Lung (tissue), 12 donors: ENCODE measurements around the gene NUDT6. TPM values are rescaled to one million over a fixed set of nuclear protein-coding genes. Genes with fewer than 3 reads are reported as not detected.

Experiments used
- ATAC-seq: fragments of 200-7000 bp; cut with Tn5 transposase; one replicate; pipeline ENCODE4 v1.9.1; 2020; ENCODE audit warnings: moderate number of reproducible peaks; ENCODE audit not compliant: insufficient read depth, low FRiP score
- DNase-seq, 3 donors: peaks; one replicate each; pipeline ENCODE4 v3.0.0-alpha.2; 2013 to 2017
- H3K27ac ChIP-seq, 2 donors: one replicate each; pipeline ENCODE4 v1.5.1; 2013; ENCODE audit warnings: mild to moderate bottlenecking in 2 of 2, moderate library complexity in 2 of 2, control low read depth in 1 of 2, inconsistent platforms in 1 of 2, low read depth in 1 of 2, low read length in 1 of 2
- H3K27me3 ChIP-seq, 3 donors: one replicate each; pipeline ENCODE4 v1.5.1; 2013; ENCODE audit warnings: low read length in 2 of 3; ENCODE audit not compliant: control insufficient read depth in 3 of 3, insufficient read depth in 3 of 3
- H3K36me3 ChIP-seq, 4 donors: one replicate each; pipeline ENCODE4 v1.5.1; 2013; ENCODE audit warnings: low read length in 4 of 4, mild to moderate bottlenecking in 1 of 4, moderate library complexity in 1 of 4; ENCODE audit not compliant: control insufficient read depth in 4 of 4, insufficient read depth in 4 of 4
- H3K4me1 ChIP-seq, 5 donors: one replicate each; pipeline ENCODE4 v1.5.1; 2013; ENCODE audit warnings: low read length in 5 of 5, mild to moderate bottlenecking in 2 of 5, moderate library complexity in 1 of 5; ENCODE audit not compliant: control insufficient read depth in 5 of 5, insufficient read depth in 5 of 5
- H3K4me3 ChIP-seq: one replicate; pipeline ENCODE4 v1.5.1; 2013; ENCODE audit warnings: mild to moderate bottlenecking, control low read depth, moderate library complexity
- H3K9ac ChIP-seq, 2 donors: one replicate each; pipeline ENCODE4 v1.5.1; 2013; ENCODE audit warnings: low read length in 2 of 2, control low read depth in 1 of 2; ENCODE audit not compliant: insufficient read depth in 1 of 2
- H3K9me3 ChIP-seq, 4 donors: one replicate each; pipeline ENCODE4 v1.5.1; 2013; ENCODE audit warnings: low read length in 3 of 4, mild to moderate bottlenecking in 1 of 4, moderate library complexity in 1 of 4; ENCODE audit not compliant: control insufficient read depth in 4 of 4, insufficient read depth in 3 of 4
- CTCF ChIP-seq: IDR thresholded peaks from 2 replicates; pipeline ENCODE4 v1.5.1; 2012; ENCODE audit warnings: mild to moderate bottlenecking; ENCODE audit errors: control extremely low read depth, extremely low read depth
- WGBS, 2 donors: extraction: QIAGEN DNeasy Blood & Tissue Kit; methylation state at CpG; one replicate each; pipeline ENCODE4 v1.1.7; 2013; 5-methylcytosine and 5-hydroxymethylcytosine counted together
- polyA plus RNA-seq, 2 donors: library from polyadenylated mRNA; stranded (reverse); fragments of 200-250 nt; gene quantifications; one replicate each; pipeline ENCODE4 v1.2.1, GENCODE V29; 2013
- total RNA-seq, 2 donors: library from RNA; depleted of rRNA in 1 of 2; stranded (reverse); fragments of >200 nt in 1 of 2; gene quantifications; one replicate each; pipeline ENCODE4 v1.2.1, GENCODE V29; 2014 to 2021
- donor health status: control.
- donor health status: control.
- donor health status: Bipolar disorder and iron deficiency.
- donor health status: healthy.
- donor health status: DM: yes; HTN: yes; CAD: no.

NUDT6 gene
- total and polyA plus RNA-seq, 4 donors, result 3.8 to 9.2 (median 6.7) TPM

GRCh38 chr4:122909683-122910082, 12.7 kb downstream of the NUDT6 start:
- H3K27ac ChIP-seq, result no peak overlapping the region
- DNase-seq, result no peak
- no peak overlapping the region for H3K4me3 ChIP-seq
- H3K9ac ChIP-seq, result no peak overlapping the region
- H3K9me3 ChIP-seq, result no peaks in the 10 kb centered on the region
- no peaks in the 10 kb centered on the region for H3K4me1 ChIP-seq
- no peak for TF ChIP-seq CTCF
- H3K36me3 ChIP-seq, result peaks cover 0 to 6% (median 1%) of the 10 kb centered on the region in 4 donors
- H3K27me3 ChIP-seq, result no peaks in the 10 kb centered on the region
- WGBS, 2 donors, result 69 to 76% methylated on average over 2 of the region's 2 CpGs
- ATAC-seq, result no peak

GRCh38 chr4:122908223-122908622, 14.2 kb downstream of the NUDT6 start:
- no peaks in the 10 kb centered on the region for H3K4me1 ChIP-seq
- H3K27ac ChIP-seq, result no peak overlapping the region
- no peaks in the 10 kb centered on the region for H3K27me3 ChIP-seq
- H3K36me3 ChIP-seq, result peaks cover 0 to 6% (median 2%) of the 10 kb centered on the region in 4 donors
- no peak for DNase-seq
- H3K9me3 ChIP-seq, result no peaks in the 10 kb centered on the region
- WGBS, 2 donors, result 79 to 80% methylated on average over 1 of the region's 1 CpG
- H3K4me3 ChIP-seq, result no peak overlapping the region
- no peak for ATAC-seq
- TF ChIP-seq CTCF, result no peak
- no peak overlapping the region for H3K9ac ChIP-seq

- Histone ChIP-seq H3K9me3 (no peaks in the 10 kb centered on the region), H3K36me3 (peaks cover 0 to 3% (median under 1%) of the 10 kb centered on the region in 4 donors), H3K4me1 (no peaks in the 10 kb centered on the region), H3K27ac (no peak overlapping the region), H3K27me3 (no peaks in the 10 kb centered on the region), H3K4me3 (no peak overlapping the region), H3K9ac (no peak overlapping the region)
- WGBS, 2 donors, result 89 to 95% methylated on average over 7 of the region's 7 CpGs
- DNase-seq (no peak), ATAC-seq (no peak)
- TF ChIP-seq CTCF, result no peak
Measured at GRCh38 chr4:122906859-122907305, 15.5 kb downstream of the NUDT6 start.

GRCh38 chr4:122903766-122904288, 18.6 kb downstream of the NUDT6 start:
- peaks cover 0 to 3% (median under 1%) of the 10 kb centered on the region in 4 donors for H3K36me3 ChIP-seq
- no peaks in the 10 kb centered on the region for H3K9me3 ChIP-seq
- no peak overlapping the region for H3K9ac ChIP-seq
- no peak for ATAC-seq
- no peaks in the 10 kb centered on the region for H3K27me3 ChIP-seq
- no peak for TF ChIP-seq CTCF
- no peaks in the 10 kb centered on the region for H3K4me1 ChIP-seq
- H3K4me3 ChIP-seq, result no peak overlapping the region
- no peak overlapping the region for H3K27ac ChIP-seq
- DNase-seq, result no peak
